ENCODE measurements around the gene FUS.
"Not testable (repeated sequence)": the region's sequence is repeated elsewhere in the genome, so short reads cannot be mapped to it uniquely, and the experiment has no call there.

The FUS gene

DNA sequence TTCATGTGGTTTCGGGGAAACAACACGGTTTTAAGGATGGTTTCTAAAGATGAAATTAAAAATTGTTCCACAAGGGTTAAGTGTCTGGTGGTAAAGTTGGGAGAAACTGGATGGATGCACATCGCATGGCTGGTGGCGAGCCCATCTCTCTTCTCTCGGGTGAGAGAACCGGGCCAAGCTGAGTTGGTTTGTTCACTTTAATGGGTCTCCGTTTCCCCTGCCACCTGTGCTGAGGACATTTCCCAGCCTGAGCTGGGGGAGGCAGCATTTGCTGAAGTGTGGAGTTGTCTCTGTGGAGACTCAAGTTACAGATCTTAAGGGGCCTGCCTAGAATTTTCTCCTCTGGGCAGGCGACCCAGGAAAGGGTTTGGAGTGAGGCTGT is 7.9 kb downstream of the FUS start:
- DNase-seq, result no peak

DNA sequence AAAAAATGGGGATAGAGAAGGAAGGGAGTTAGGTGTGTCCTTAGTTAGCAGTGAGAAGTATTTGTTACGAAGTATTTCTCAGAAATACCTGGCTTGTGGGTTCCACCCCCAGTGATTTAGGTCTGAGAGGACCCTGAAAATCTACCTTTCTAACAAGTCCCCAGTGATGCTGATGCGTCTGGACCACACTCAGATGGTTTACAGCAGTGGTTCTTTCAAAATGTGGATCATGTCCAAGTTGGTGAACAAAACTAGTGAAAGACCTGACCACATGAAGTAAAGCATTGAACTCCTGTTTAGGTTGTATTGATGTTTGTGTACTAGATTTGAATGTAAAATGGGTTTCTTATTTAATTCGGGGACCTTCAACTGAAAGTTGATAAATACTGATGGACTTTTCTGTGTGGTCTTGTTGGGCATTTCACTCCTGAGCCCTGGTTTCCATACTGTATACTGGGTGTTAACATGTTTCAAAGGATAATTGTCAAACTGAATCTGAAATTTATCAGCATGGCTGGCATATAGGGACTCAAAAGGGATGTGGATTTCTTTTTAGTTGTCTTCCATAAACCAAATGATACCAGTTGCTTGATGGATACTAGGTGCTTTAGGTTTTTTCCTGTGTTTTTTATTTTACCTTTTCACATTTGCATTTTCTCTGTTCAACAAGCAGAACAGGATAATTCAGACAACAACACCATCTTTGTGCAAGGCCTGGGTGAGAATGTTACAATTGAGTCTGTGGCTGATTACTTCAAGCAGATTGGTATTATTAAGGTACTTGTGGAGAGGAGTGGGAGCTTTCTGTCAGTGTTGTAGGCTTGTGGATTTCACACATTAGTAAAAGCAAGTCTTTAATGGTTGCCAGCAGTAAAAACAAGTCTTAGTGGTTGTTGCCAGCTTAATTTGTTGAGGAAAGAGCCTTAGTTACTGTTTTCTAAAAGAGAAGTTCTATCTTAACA is 8.8 kb downstream of the FUS start:
- DNase-seq, result no peak

GRCh38 chr16:31189412-31189778 is 9.5 kb downstream of the FUS start:
- DNase-seq, result no peak

- no peak for DNase-seq
Measured at GRCh38 chr16:31190061-31190460, 10.1 kb downstream of the FUS start.

GRCh38 chr16:31190818-31191444 is 11.0 kb downstream of the FUS start:
- no peak for DNase-seq

GRCh38 chr16:31191697-31192428 is 11.9 kb downstream of the FUS start:
- no peak for DNase-seq

GRCh38 chr16:31192856-31193642 is 13.1 kb downstream of the FUS start:
- DNase-seq, result no peak

DNA sequence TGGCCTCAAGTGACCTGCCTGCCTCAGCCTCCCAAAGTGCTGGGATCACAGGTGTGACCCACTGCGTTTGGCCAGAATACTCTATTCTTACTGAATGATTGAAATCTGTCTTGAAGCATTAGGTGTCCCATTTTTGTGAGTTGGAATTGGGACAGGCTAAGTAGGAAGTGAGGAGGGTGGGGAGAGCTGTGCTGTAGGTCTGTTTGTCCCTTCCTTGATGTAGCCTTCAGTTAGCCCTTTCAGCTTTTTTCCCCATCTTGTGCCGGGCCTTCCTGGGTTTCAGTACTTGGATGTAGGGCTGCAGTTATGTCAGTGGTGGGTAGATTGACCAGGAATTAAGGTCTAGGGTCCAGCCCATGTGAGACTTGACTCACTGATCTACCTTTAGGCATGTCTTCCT is 13.9 kb downstream of the FUS start:
- no peak for DNase-seq

DNA sequence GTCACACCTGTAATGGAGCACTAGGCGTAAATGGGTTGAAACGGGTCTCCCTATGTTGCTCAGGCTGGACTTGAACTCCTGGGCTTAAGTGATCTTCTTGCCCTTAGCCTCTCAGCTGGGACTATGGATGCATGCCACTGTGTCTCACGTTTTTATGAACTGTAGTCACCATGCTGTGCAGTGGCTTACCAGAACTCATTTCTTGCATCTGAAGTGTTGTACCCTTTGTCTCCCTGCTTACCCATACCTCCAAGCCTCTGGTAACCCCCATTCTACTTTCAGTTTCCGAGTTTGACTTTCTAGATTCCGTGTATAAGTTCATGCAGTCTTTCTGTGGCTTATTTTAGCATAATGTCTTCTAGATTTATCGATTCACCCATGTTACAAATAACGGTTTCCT is 15.0 kb downstream of the FUS start:
- no peak for DNase-seq

- not testable (repeated sequence) for DNase-seq
Measured at GRCh38 chr16:31195861-31196260, 15.9 kb downstream of the FUS start.

DNA sequence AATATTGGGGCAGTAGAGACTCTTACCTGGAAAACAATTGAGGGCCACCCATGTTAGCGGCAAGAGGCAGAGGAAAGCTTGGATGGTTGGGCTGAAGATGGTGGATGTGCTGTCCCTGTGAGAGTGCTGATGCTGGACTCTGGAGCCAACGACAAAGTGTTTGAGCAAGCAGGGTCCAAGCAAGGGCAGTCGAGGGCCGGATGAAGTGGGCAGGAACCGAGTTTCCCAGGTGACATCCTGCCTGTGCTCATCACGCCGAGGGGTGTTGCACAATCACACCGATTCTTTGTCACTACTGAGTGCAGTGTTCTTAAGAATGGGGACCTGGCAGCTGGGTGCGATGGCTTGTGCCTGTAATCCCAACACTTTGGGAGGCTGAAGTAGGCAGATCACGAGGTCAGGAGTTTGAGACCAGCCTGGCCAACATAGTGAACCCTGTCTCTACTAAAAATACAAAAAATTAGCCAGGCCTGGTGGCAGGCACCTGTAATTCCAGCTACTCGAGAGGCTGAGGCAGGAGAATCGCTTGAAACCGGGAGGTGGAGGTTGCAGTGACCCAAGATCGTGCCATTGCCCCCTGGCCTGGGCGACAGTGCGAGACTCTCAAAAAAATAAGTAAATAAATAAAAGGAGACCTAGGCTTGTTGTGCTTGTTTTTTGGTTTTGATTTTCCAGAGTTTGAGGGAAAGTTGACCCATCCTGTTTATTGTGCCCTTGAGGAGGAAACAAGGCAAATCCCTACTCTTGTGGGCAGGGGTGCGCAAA is 16.6 kb downstream of the FUS start:
- no peak for DNase-seq

DNA sequence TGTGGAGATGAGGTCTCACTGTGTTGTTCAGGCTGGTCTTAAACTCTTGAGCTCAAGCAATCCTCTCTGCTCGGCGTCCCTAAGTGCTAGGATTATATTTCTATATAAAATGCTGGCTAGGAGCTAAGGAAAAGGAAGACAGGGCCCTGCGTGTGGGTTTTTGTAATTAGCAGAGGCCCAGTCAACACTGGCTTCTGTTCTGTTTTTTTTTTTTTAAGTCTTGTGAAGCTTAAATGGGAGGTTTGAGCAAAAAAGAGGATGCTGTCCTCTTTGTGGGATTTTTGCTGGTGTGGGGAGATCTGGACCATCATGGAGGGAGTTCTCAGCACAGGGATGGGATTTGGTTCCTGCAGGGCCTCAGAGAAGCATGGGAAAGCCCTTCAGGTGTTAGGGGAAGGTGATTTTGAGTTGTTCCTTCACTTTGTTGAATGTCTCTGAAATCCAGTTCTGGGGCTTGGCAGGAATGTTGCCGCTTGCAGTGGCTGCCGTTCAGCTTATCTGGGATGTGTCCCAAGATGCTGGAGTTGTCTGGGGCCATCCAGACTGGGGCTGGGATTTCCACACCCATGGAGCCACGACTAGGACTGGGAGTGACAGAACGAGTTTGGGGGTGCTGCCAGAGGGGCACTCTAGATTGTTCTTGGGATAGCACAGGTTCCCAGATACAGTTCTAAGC is 18.4 kb downstream of the FUS start:
- no peak for DNase-seq

GRCh38 chr16:31199430-31200041 is 19.6 kb downstream of the FUS start:
- DNase-seq, result no peak

DNA sequence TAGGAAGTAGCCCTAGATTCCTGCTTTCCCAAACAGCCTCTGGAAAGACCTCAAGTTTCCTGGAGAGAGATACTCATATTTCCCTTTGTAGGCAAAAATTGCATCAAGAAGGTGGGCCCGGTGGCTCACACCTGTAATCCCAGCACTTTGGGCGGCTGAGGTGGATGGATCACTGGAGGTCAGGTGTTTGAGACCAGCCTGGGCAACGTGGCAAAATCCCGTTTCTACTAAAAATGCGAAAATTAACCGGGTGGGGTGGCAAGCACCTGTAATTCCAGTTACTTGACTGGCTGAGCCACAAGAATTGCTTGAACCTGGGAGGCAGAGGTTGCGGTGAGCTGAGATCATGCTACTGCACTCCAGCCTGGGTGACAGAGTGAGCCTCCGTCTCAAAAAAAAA is 20.2 kb downstream of the FUS start:
- not testable (repeated sequence) for DNase-seq

- peak; percentile 53 for DNase-seq
Measured at GRCh38 chr16:31200821-31201568, 21.1 kb downstream of the FUS start.

DNA sequence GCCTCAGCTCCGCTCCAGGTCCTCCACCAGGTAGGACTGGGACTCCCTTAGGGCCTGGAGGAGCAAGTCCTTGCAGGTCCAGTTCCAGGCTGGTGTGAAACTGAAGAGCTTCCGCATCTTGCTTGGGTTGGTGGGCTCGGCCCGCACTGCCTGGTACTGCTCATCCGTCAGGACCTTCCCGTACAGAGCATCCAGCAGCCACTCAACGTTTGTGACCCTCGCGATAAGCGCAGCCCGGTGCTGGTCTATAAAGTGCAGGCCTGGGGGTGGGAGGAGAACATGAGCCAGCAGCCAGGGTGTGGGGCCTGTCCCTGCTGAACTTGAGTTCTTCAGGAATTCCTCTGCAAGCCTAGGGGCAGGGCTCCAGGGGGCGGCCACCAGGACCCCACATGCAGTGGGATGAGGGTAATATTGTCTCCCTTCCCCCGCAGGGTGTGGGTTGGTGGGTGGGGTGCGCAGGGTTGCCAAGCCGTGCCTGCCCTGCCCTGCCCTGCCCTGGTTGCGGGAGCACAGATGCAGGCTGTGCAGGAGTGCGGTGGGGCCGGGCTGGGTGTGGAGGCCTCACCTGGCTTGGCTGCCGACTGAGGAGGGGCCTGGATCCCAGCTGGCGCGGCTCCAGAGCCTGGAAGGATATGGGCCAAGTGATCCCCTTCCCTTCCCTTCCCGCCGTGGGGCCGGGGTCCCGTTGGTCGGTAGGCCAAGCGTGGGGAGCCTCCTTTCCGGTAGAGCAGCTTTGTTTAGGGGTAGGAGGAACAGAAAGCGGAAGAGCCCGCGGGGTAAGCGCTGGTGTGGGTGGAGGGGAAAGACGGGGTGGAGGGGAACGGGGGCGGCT is 21.9 kb downstream of the FUS start:
- peak; percentile 36 for DNase-seq

GRCh38 chr16:31202414-31203375 is 22.8 kb downstream of the FUS start, which contains the start of gene PYCARD:
TSS of gene PYCARD (minus strand) at chr16:31202760. CDS start at chr16:31202690, 70 bp downstream.
- no peak for DNase-seq
